ENCODE measurements around the gene SMARCA2. TPM values are rescaled to one million over a fixed set of nuclear protein-coding genes. Genes with fewer than 3 reads are reported as not detected.

Gene SMARCA2
- total RNA-seq, 1 experiment from 2014 or later, result 0.92 TPM

DNA sequence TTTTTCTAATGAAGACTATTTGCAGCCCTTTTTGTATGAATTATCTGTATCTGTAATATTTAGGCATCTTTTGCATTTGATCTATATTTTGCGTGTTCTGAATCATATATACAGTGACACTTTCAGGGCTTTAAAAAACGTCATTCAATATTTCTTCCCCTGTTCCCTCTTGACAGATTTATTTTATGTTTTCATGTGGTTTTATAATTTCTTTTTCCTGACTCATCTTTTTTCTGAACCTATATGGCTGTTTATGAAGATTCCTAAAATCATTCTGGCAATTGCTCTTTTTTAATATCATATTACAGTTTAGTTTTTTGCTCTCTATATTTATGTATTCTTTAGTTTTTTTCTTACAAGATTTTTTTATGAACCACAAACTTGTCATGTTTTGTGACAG lies 67.6 kb downstream of the SMARCA2 start:
- in situ Hi-C loops (cut with HindIII; ENCODE audit: low sequenced_read_pairs), result no loop called here
- DNase-seq (ENCODE audit: low spot score), result no peak

DNA sequence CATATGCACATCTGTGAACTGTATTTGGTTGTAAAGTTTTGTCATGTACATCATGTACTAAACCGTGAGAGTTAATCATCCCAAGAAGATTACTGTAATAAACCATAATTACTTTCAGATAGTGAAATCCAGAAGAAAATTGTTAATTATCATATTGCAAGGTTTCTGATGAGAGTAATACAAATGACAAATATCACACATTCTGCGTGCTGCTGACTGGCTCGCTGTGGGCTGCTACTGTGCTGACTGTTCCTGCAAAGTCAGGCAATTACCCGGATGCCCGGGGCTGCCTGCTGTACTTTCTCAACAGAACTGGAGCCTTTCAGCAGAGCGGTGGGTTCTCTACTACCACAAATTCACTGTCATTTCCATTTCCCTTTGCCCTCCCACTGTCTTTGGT lies 68.3 kb downstream of the SMARCA2 start:
- in situ Hi-C loops (cut with HindIII; ENCODE audit: low sequenced_read_pairs), result no loop called here
- no peak for DNase-seq (ENCODE audit: low spot score)

DNA sequence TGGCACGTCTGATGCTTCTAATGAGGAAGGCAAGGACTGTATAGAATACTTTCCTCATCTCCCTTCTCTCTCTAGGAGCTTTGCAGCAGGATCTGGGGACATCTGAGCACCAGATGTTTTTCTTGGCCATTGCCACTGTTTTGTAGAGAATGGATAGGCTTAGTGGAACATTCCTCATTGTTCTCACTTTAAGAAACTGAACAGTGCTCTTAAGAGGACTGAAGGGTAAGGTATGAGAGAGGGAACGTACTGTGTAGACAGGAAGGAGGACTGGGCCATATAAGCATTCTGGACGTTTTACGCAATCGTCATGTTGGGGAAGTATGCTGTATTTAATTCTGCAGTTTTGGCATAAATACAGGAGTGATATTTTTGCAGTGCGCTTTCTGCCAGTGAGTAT lies 70.6 kb downstream of the SMARCA2 start:
- no peak for DNase-seq (ENCODE audit: low spot score)

DNA sequence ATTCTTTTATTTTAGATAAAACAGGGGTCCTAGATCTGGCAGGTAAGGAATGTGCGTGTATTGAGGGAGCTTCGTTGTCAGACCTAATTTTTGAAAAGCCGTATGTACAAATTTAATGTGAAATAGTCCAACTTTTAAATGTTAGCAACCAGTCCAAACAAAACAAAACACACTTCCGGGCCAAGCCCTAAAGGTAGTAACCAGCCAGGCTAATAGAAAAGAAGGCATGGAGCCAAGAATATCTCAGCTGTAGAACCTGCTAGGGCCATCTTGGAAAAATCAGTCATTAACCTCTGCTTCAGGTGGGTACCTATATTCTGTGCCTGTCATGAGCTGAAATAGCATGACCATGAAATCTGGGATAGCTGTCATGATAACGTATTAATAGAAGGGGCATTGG lies 71.0 kb downstream of the SMARCA2 start:
- in situ Hi-C loops (cut with HindIII; ENCODE audit: low sequenced_read_pairs), result no loop called here
- DNase-seq (ENCODE audit: low spot score), result no peak

More for the DNA sequence above, 70.6 kb downstream of the SMARCA2 start:
- in situ Hi-C loops (cut with HindIII; ENCODE audit: low sequenced_read_pairs), result no loop called here

DNA sequence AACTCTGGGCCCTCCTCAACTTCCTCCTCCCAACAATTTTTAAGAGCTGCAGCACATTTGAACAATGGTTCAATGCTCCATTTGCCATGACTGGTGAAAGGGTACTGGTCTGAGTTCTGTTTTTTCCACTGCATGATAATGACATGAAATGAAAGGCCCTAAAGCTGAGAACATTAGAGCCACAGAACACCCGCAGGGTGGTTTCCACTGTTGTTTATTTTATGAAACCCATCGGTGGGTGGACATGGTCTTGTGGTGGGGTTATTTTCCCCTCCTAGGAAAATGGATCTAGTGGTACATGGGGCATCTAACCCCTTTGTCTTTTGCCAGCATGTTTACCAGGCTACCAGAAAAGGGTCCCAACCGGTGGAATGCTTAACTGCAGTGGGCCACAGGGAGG lies 71.8 kb downstream of the SMARCA2 start:
- in situ Hi-C loops (cut with HindIII; ENCODE audit: low sequenced_read_pairs), result no loop called here
- no peak for DNase-seq (ENCODE audit: low spot score)

DNA sequence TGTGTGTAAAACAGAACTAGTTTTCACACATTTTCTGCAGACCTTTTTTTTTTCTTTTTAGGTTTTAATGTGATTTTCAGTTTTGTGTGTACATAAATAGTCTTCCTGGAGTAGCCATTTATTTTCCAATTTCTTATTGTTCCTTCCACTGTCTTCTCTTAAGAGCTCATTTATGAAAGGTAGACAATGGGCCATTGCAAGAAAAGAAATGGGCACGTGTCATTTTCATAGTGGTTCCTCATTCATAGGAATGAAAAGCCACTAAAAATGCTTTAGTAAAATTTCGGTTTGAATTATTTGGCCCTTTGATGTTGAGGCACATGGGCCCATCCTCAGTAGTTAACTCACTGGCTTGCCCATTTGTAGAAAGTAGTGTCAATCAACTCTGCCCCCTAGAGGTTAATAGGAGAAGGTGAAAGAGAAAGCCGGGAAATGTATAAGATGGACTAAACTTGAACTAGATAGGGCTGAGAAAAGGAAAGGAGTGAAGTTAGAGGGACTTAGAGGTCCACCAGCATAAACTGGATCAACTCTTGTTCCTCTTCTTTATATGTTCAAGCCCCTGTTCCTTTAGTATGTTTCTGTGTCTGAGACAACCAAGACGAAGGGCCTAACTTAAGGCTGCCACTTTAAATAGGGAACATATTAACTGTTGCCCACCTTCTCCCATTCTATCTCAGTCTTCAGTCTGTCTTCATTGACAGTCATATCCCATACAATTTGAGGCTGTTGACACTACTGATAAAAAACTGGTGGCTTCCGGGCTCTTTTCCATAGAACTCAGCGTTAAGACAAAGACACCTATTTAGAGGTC lies 72.6 kb downstream of the SMARCA2 start:
- in situ Hi-C loops (cut with HindIII; ENCODE audit: low sequenced_read_pairs), result no loop called here
- DNase-seq (ENCODE audit: low spot score), result peak; percentile 24

DNA sequence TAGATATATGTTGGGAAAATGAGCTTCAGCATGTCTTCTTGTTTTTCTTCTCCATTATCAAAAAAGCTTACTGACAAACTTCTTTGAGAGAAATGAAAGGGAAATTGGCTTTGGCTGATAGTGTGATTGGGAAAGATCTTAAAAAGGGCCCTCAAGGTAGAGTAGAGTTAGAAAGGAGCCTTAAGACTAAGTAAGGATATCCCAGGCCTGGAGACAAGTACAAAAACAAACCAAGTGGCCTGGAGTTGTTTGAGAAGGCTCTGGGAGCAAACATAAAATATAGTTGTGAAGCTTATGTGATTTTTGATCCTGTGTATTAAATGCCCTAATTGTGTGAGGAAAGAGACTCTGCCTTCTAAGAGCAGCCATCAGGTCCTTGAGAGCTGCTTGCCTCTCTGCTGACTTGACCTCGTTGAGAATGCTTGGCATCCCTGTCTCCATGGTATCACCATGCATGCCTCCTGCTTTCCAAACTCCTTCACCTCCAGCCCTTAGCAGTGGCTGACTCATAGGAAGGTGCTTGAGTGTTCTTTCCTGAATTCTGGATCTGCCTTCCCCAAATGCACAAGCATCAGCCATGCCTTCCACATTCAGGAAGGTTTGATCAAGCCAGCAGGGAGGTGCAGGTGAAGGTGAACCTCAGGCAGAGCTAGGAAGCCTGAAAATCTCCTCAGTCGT lies 78.9 kb downstream of the SMARCA2 start:
- in situ Hi-C loops (cut with HindIII; ENCODE audit: low sequenced_read_pairs), result no loop called here
- peak; percentile 7 for DNase-seq (ENCODE audit: low spot score)

DNA sequence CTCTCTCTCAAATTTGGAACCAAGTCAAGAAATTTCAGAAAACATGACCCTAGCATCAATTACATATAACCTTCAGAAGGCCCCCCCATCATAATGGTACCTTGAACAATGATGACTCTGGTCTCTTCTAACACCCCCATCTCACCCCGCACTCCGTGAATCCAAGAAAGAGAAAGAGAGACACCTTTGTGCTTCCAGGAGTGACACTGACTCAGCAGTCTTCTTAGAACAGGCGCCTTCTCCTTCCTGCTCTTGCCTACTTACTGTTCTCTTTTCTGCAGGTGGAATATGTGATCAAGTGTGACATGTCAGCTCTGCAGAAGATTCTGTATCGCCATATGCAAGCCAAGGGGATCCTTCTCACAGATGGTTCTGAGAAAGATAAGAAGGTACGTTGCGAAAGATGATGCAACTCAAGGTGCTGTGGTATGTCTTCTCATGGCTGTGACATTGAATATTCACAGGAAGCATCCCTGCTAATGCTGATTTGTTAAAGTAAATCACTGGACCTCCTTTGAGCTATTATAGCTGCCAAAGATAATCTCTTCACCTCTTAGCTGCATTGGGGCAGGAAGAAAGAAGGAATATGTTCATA lies 81.3 kb downstream of the SMARCA2 start:
- in situ Hi-C loops (cut with HindIII; ENCODE audit: low sequenced_read_pairs), result no loop called here
- no peak for DNase-seq (ENCODE audit: low spot score)

DNA sequence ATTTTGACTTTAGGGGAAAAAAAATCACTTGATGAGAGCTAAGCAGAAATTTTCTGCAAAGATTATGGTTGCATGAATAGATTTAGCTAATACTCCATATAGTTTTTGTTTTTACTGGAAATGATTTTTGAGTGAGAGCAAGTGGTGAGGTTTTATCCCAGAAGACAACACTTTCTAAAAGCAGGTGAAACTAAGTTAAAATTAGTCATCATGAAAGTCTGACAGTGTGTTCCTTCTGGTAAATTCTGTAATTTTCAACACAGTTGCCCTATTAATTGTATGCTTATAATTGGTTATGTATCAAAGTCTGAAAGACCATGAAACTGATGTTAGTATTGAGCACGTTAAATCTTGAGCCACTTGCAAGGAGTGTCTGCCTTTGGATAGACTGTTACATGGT lies 91.5 kb downstream of the SMARCA2 start:
- in situ Hi-C loops (cut with HindIII; ENCODE audit: low sequenced_read_pairs), result no loop called here
- no peak for DNase-seq (ENCODE audit: low spot score)

DNA sequence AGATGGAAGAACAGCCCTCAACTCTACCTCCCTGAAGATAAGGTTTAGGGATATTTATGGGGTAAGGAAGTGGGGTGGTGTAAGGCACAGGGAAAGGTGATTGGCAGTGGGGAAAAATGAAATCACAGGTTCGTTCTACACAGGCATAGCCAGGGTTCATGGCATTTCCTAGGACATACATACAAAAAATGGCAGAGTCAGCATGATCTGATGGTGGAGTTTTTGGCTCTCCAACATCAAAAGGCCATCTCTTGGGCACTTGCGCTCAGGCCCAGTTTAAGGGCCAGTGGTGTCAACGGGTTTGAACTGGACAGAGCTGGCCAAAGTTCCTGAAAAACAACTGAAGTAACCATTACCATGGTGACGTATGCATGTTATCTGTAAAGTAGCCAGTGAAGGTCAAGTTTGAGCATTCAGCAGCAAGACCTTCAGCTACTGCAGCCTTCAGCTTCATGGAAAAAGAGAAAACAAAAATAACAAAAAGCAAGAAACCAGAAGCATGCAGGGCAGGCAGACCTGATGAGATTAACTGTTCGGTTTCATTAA lies 92.8 kb downstream of the SMARCA2 start:
- no peak for DNase-seq (ENCODE audit: low spot score)
- in situ Hi-C loops (cut with HindIII; ENCODE audit: low sequenced_read_pairs), result no loop called here

DNA sequence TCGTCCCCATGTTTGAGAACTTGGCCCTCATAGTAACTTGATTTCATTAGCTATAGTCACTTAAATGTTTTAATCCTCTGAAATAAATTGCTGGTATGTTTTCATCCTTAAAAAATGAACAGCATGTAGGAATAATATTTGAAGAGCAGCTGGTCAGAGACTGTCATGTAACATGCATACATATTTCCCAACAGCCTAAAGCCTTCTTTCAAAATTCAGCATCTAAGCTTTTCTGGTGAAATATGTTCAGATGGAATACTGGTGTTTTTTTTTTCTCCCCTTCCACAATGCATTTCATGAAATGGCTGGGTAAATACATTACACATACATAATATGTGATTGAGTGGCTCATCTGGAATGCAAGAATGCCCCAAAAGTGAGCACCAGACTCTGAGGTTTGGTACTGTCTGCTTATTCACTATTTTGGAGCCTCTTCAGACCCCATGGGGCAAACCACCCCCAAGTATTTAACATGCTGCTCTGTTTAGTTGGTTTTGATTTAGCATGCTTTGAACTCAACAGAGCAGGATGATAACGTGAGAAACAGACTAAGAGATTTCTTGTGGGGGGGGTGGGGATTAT lies 94.0 kb downstream of the SMARCA2 start:
- in situ Hi-C loops (cut with HindIII; ENCODE audit: low sequenced_read_pairs), result no loop called here

DNA sequence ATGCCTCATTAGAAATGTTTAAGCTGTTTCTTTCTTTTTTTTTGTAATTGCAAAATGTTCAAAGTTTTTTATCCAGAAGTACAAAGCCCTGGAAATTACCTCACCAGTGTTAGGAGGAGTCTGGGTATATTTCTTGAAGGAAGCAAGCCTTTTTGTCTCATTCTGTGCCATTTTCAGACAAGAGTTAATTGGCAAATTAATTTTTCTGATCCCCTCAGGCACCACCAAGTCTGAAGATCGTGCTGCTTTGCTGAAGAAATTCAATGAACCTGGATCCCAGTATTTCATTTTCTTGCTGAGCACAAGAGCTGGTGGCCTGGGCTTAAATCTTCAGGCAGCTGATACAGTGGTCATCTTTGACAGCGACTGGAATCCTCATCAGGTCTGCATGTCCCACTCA lies 94.9 kb downstream of the SMARCA2 start:
- no peak for DNase-seq (ENCODE audit: low spot score)
- in situ Hi-C loops (cut with HindIII; ENCODE audit: low sequenced_read_pairs), result no loop called here

More for the DNA sequence above, 94.0 kb downstream of the SMARCA2 start:
- no peak for DNase-seq (ENCODE audit: low spot score)

DNA sequence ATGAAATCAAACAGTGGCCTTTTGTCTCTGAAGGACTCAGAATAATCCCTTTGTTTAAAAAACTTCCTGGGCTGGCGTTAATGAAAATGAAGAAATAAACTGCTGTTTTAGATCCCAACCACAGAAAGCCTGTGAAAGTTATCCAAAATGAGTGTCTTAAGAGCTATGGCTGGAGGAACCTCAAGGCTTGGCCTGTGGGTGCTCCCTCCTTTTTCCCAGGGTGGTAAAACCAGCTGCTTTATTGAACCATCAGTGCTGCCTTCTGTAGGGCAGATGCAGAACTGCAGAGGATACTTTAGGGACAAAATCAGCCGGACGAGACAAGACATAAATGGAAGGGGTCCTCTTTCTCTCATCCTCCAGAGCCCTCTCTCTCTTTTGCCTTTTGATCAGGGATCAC lies 100.9 kb downstream of the SMARCA2 start:
- DNase-seq (ENCODE audit: low spot score), result no peak
- in situ Hi-C loops (cut with HindIII; ENCODE audit: low sequenced_read_pairs), result no loop called here

DNA sequence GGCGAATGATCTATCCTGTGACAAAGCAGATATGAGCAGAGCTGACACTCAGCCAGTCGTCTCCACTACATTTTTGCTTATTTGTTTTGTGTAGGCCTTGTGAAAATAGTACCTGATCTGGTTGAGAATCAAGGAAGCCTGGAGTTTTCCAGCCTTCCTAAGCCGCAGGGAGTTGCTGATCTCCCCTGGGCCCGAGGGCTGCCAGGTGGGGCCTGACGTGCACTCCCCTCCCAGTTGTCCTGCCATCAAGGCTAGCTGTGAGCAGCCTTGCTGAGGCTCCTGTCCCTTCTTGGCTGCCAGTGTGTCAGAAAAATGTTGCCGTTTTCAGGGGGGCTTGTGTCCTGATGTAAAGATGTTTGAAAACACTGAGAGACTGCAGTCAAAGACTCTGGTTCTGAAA lies 102.4 kb downstream of the SMARCA2 start:
- no peak for DNase-seq (ENCODE audit: low spot score)
- in situ Hi-C loops (cut with HindIII; ENCODE audit: low sequenced_read_pairs), result no loop called here

DNA sequence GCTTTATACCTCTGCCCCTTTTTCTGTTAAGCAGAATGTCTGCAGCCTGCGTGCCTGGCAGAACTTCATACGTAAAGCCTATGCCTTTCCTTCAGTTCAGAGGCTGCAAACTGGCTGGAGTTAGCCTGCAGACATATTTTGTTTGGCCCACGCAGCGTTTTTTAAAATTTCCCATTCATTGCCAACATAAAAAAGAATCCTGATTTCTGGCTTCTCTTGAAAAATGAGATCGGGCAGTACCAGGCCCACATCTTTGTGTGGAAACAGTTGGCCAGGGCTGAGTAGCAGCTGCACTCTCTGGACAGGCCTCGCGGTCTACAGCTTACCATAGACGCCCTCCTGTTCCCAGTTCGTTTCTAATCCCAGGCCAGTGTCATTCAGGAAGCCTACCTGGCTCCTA lies 104.4 kb downstream of the SMARCA2 start:
- DNase-seq (ENCODE audit: low spot score), result no peak
- in situ Hi-C loops (cut with HindIII; ENCODE audit: low sequenced_read_pairs), result no loop called here

DNA sequence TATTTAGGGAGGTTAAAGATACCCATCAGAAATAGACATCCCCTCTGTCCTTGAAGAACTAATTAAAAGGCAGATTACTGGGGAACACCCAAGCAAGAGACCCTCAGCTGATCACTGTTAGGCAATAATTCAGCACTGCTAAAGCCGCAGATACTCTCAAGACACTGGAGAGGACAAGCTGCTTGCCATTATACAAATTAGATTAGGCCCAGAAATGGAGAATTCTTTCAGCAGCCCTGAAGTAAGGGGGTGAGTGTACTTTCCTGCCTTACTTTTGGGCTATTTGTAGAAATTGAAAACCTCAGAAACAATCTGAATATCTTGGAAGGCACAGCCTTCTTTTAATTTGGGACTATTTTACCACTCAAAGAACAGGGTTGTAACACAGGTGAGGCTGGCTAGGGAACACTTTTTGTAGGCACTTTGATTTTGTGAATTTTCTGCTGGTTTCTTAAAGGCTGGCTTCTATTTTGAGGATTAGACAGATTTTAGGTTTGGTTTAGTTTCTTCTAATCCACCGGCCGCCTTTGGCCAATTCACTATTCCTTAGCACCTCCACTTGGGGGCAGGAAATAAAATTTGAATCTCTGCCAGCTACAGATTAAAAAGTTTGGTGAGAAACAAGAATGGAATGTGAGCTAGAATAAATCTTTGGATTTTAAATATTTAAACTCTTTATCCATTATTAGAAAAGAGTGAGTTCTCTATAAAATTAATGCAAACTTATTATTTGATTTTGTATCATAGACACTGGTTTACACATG lies 106.0 kb downstream of the SMARCA2 start:
- in situ Hi-C loops (cut with HindIII; ENCODE audit: low sequenced_read_pairs), result no loop called here

DNA sequence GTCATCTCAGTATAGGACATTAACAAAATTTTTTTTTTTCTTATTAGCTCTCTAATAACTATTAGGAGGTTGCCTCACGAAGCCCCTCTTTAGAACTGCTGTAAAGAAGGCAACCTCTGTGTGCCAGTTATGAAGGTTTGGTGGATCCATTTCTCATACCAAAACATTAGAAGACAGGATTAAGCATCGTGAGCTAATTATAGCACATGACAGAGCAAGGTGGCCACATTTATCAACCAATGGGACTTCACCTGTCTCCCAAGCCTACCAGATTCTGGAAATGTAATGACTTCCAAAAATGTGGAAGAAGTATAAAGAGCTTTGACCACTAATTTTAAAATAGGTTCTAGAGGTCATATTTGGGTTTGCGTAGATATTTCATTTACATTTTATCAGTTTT lies 107.2 kb downstream of the SMARCA2 start:
- in situ Hi-C loops (cut with HindIII; ENCODE audit: low sequenced_read_pairs), result no loop called here
- no peak for DNase-seq (ENCODE audit: low spot score)

More for the DNA sequence above, 106.0 kb downstream of the SMARCA2 start:
- no peak for DNase-seq (ENCODE audit: low spot score)

DNA sequence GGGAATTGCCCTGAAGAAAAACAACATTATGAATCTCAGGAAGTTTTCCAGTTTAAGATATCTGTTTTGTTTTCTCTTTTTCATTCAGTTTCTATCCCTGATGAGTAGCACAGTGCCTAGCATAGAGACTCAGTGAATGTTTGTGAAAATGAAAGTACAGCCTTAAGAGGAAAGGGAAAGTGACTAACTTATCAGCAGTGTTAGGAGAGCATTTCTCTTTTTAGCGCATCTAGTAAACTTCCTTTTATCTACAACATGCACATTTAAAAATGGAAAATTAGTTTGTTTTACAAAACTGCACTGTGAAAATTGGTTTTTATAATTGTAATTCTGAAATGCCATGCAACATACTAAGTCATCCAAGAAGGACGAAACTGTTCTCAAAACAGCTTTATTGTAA lies 110.8 kb downstream of the SMARCA2 start:
- no peak for DNase-seq (ENCODE audit: low spot score)
- in situ Hi-C loops (cut with HindIII; ENCODE audit: low sequenced_read_pairs), result no loop called here

DNA sequence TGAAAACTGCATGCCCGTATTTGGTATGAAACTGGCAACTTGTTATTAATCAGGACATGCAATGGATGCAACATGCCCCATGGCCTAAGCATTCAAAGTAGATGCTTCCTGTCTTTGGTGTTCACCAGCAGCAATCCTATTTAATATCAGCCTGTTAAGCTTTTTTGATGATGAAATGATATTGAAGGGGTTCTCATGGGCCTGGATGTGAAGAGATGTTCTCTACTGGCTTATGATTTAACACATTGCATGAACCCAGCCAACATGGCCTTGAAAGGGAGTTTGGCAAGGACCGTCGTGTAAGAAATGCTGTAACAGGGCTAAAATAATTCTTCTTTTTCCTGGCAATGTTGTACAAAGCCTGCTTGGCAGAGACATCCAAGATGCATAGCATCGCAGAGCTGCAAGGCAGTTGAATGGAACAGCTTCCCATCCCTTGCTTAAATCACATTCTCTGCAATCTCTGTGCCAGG lies 111.2 kb downstream of the SMARCA2 start:
- DNase-seq (ENCODE audit: low spot score), result peak; percentile 44
- in situ Hi-C loops (cut with HindIII; ENCODE audit: low sequenced_read_pairs), result no loop called here

Measured in G401 (cell line).